Lung (tissue), 12 donors: Measurements from ENCODE around the gene PCGF3. TPM values are rescaled to one million over a fixed set of nuclear protein-coding genes. Genes with fewer than 3 reads are reported as not detected.

Source experiments
- ATAC-seq: fragments of 200-7000 bp; cut with Tn5 transposase; one replicate; pipeline ENCODE4 v1.9.1; 2020; ENCODE audit warnings: moderate number of reproducible peaks; ENCODE audit not compliant: insufficient read depth, low FRiP score
- DNase-seq, 3 donors: peaks; one replicate each; pipeline ENCODE4 v3.0.0-alpha.2; 2013 to 2017
- H3K27ac ChIP-seq, 2 donors: one replicate each; pipeline ENCODE4 v1.5.1; 2013; ENCODE audit warnings: mild to moderate bottlenecking in 2 of 2, moderate library complexity in 2 of 2, control low read depth in 1 of 2, inconsistent platforms in 1 of 2, low read depth in 1 of 2, low read length in 1 of 2
- H3K27me3 ChIP-seq, 3 donors: one replicate each; pipeline ENCODE4 v1.5.1; 2013; ENCODE audit warnings: low read length in 2 of 3; ENCODE audit not compliant: control insufficient read depth in 3 of 3, insufficient read depth in 3 of 3
- H3K36me3 ChIP-seq, 4 donors: one replicate each; pipeline ENCODE4 v1.5.1; 2013; ENCODE audit warnings: low read length in 4 of 4, mild to moderate bottlenecking in 1 of 4, moderate library complexity in 1 of 4; ENCODE audit not compliant: control insufficient read depth in 4 of 4, insufficient read depth in 4 of 4
- H3K4me1 ChIP-seq, 5 donors: one replicate each; pipeline ENCODE4 v1.5.1; 2013; ENCODE audit warnings: low read length in 5 of 5, mild to moderate bottlenecking in 2 of 5, moderate library complexity in 1 of 5; ENCODE audit not compliant: control insufficient read depth in 5 of 5, insufficient read depth in 5 of 5
- H3K4me3 ChIP-seq: one replicate; pipeline ENCODE4 v1.5.1; 2013; ENCODE audit warnings: mild to moderate bottlenecking, control low read depth, moderate library complexity
- H3K9ac ChIP-seq, 2 donors: one replicate each; pipeline ENCODE4 v1.5.1; 2013; ENCODE audit warnings: low read length in 2 of 2, control low read depth in 1 of 2; ENCODE audit not compliant: insufficient read depth in 1 of 2
- H3K9me3 ChIP-seq, 4 donors: one replicate each; pipeline ENCODE4 v1.5.1; 2013; ENCODE audit warnings: low read length in 3 of 4, mild to moderate bottlenecking in 1 of 4, moderate library complexity in 1 of 4; ENCODE audit not compliant: control insufficient read depth in 4 of 4, insufficient read depth in 3 of 4
- CTCF ChIP-seq: IDR thresholded peaks from 2 replicates; pipeline ENCODE4 v1.5.1; 2012; ENCODE audit warnings: mild to moderate bottlenecking; ENCODE audit errors: control extremely low read depth, extremely low read depth
- WGBS, 2 donors: extraction: QIAGEN DNeasy Blood & Tissue Kit; methylation state at CpG; one replicate each; pipeline ENCODE4 v1.1.7; 2013; 5-methylcytosine and 5-hydroxymethylcytosine counted together
- polyA plus RNA-seq, 2 donors: library from polyadenylated mRNA; stranded (reverse); fragments of 200-250 nt; gene quantifications; one replicate each; pipeline ENCODE4 v1.2.1, GENCODE V29; 2013
- total RNA-seq, 2 donors: library from RNA; depleted of rRNA in 1 of 2; stranded (reverse); fragments of >200 nt in 1 of 2; gene quantifications; one replicate each; pipeline ENCODE4 v1.2.1, GENCODE V29; 2014 to 2021
- donor health status: control.
- donor health status: control.
- donor health status: Bipolar disorder and iron deficiency.
- donor health status: healthy.
- donor health status: DM: yes; HTN: yes; CAD: no.

PCGF3 gene
- total and polyA plus RNA-seq, 4 donors: 29.3 to 66.8 (median 43.3) TPM

GRCh38 chr4:780716-781492 lies 75.3 kb downstream of the PCGF3 start:
- Histone ChIP-seq H3K27me3 (peaks cover 0 to 15% (median 13%) of the 10 kb centered on the region in 3 donors), H3K9me3 (peaks cover 0 to 2% (median 0%) of the 10 kb centered on the region in 4 donors), H3K27ac (peak overlapping the region; percentile 94 to 97), H3K4me1 (peaks cover 4 to 27% (median 12%) of the 10 kb centered on the region in 5 donors), H3K4me3 (peak overlapping the region; percentile 97), H3K9ac (peak overlapping the region; percentile 58 to 95), H3K36me3 (peaks cover 3 to 23% (median 13%) of the 10 kb centered on the region in 4 donors)
- DNase-seq (no peak), ATAC-seq (no peak)
- TF ChIP-seq CTCF: no peak
- 3 to 5% methylated on average over 37 to 38 of the region's 38 CpGs for WGBS, 2 donors

- DNase-seq: peak; percentile 99 to 100 (median 100)
- peak overlapping the region; percentile 55 to 95 for H3K9ac ChIP-seq
- peaks cover 0 to 2% (median 0%) of the 10 kb centered on the region in 4 donors for H3K9me3 ChIP-seq
- H3K36me3 ChIP-seq: peaks cover 0 to 21% (median 12%) of the 10 kb centered on the region in 4 donors
- no peak for TF ChIP-seq CTCF
- peaks cover 4 to 33% (median 12%) of the 10 kb centered on the region in 5 donors for H3K4me1 ChIP-seq
- H3K27me3 ChIP-seq: peaks cover 2 to 15% (median 13%) of the 10 kb centered on the region in 3 donors
- H3K27ac ChIP-seq: peak overlapping the region; percentile 94 to 97
- 1% methylated on average over 57 of the region's 57 CpGs for WGBS, 2 donors
- ATAC-seq: peak; percentile 96
- peak overlapping the region; percentile 97 for H3K4me3 ChIP-seq
Observed at GRCh38 chr4:781493-782216, 76.0 kb downstream of the PCGF3 start.

- Histone ChIP-seq H3K4me3 (no peak overlapping the region), H3K27me3 (peaks cover 3 to 25% (median 18%) of the 10 kb centered on the region in 3 donors), H3K9ac (no peak overlapping the region), H3K4me1 (peaks cover 4 to 30% (median 10%) of the 10 kb centered on the region in 5 donors), H3K9me3 (peaks cover 0 to 2% (median 0%) of the 10 kb centered on the region in 4 donors), H3K27ac (no peak overlapping the region), H3K36me3 (peaks cover 0 to 9% (median under 1%) of the 10 kb centered on the region in 4 donors)
- TF ChIP-seq CTCF: no peak
- 59 to 64% methylated on average over 57 of the region's 57 CpGs for WGBS, 2 donors
- no peak for ATAC-seq
- DNase-seq: no peak
Observed at GRCh38 chr4:784401-785331, 79.0 kb downstream of the PCGF3 start.
